ENCODE measurements around the gene SF3A2.

Gene SF3A2

DNA sequence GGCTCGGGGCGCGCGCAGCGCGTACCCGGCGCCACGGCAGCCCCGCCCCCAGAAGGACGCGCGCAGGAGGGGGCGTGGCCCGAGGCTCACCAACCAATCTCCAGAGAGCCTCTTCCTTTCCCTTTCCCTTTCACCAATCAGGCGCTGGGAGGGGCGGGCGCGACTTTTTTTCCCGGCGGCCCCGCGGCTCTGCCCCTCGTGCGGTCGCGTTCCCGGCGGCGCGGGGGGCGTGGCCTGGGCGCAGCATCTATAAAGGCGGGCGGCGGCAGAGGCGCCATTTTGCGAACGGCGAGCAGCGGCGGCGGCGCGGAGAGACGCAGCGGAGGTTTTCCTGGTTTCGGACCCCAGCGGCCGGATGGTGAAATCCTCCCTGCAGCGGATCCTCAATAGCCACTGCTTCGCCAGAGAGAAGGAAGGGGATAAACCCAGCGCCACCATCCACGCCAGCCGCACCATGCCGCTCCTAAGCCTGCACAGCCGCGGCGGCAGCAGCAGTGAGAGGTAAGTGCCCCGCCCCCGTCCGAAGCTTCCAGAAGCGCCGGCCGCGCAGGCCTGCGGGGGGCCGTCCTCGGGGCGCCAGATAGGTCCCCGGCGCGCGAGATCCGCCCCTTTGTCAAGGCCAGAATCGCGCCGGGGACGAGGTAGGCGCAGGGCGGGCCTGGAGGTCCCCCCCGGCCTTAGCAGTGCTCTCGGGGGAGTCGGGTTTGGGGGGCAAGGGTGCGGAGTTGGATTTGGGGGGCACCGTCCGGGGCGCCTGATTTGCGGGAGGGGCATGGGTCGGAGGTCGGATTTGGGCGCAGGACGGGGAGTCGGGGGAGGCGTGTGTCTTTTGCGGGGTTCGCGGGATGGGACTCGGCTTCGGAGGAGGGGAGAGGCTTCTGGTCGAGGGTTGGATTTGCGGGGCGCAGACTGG is 32.9 kb downstream of the SF3A2 start:
- DNase-seq (ENCODE audit: insufficient read length, low spot score) (peak; percentile 98), FAIRE-seq (peak; percentile 94)
- TF ChIP-seq PAX5 (IDR thresholded peaks at IDR 0.05; ENCODE audit: insufficient read depth, low read length, severe bottlenecking) (no peak), TAF1 (IDR thresholded peaks at IDR 0.05; ENCODE audit: low read depth, low read length) (peak; percentile 99), POLR2AphosphoS5 (IDR thresholded peaks at IDR 0.05; ENCODE audit: low read depth, low read length) (peak; percentile 98), POU2F2 (IDR thresholded peaks at IDR 0.05; ENCODE audit: low read depth, low read length) (peak; percentile 66; the same call in 1 of the 2 replicates), SPI1 (IDR thresholded peaks at IDR 0.05; ENCODE audit: low read depth, low read length) (no peak), POLR2A (IDR thresholded peaks at IDR 0.05; ENCODE audit: low read depth, low read length) (peak; percentile 95)

DNA sequence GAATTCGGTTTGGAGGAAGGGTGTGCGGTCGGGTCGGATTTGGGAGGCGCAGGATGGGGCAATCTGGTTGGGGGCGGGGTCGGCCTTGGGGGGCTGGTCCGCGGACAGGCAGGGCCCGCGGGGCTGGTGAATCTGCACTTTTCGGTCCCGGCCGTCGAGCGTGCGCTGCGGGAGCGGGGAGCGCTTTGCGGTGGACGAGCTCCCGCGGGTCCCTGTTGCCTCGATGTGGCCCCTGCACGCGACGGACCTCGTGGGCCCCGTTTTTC is 33.5 kb downstream of the SF3A2 start:
- no peak for DNase-seq (ENCODE audit: insufficient read length, low spot score)
- FAIRE-seq, result no peak
- TF ChIP-seq POLR2A (IDR thresholded peaks at IDR 0.05; ENCODE audit: low read depth, low read length) (no peak), POLR2AphosphoS5 (IDR thresholded peaks at IDR 0.05; ENCODE audit: low read depth, low read length) (no peak), POU2F2 (IDR thresholded peaks at IDR 0.05; ENCODE audit: low read depth, low read length) (no peak), TAF1 (IDR thresholded peaks at IDR 0.05; ENCODE audit: low read depth, low read length) (no peak)

DNA sequence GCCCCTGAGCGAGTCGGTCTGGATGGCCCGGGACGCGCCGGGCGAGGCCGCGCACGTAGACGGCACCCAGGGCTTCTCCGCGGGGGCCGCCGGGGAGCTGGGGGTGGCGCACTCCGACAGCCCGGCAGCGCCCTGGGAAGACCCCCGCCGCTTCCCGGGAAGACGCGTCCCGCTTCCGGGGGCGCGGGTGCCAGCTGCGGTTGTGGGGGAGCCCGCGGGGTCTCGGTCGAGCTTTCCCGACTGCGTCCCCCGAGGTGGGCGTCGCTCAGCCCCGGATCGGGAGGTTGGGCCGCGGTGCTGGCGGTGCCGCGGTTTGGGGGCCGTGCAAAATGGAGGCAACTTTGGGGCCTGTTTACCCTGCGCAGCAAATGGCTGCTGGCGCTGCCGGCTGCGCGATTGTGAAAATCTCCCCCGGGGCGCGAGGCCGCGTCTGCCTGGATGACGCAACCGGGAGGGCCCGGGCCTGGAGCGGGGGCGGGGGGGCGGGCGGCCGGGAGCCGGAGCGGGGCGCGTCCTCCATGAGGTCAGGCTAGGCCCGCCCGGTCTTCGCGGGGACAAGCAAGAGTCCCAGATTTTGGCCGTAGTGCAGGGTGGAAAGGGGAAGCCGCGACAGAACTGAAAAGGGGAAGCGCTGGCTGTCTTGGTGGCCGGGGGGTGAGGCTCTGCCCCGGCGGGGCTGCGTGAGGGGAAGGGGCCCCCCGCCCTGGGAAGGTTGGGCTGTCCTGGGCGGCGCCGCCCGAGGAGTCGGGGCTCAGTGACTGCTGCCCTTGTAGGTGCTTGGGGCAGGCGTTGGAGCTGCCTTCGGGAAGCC is 34.0 kb downstream of the SF3A2 start:
- peak; percentile 40 for FAIRE-seq
- no peak for DNase-seq (ENCODE audit: insufficient read length, low spot score)

GRCh38 chr19:2271234-2272103 is 34.8 kb downstream of the SF3A2 start:
- DNase-seq (ENCODE audit: insufficient read length, low spot score), result no peak
- FAIRE-seq, result peak; percentile 45
- TF ChIP-seq SPI1 (IDR thresholded peaks at IDR 0.05; ENCODE audit: low read depth, low read length) (no peak), POU2F2 (IDR thresholded peaks at IDR 0.05; ENCODE audit: low read depth, low read length) (no peak), PAX5 (IDR thresholded peaks at IDR 0.05; ENCODE audit: insufficient read depth, low read length, severe bottlenecking) (no peak), TAF1 (IDR thresholded peaks at IDR 0.05; ENCODE audit: low read depth, low read length) (no peak), POLR2AphosphoS5 (IDR thresholded peaks at IDR 0.05; ENCODE audit: low read depth, low read length) (no peak), POLR2A (IDR thresholded peaks at IDR 0.05; ENCODE audit: low read depth, low read length) (no peak)

More for the DNA sequence above, 34.0 kb downstream of the SF3A2 start:
- TF ChIP-seq POLR2A (IDR thresholded peaks at IDR 0.05; ENCODE audit: low read depth, low read length) (peak; percentile 67; the same call in 1 of the 2 replicates), TAF1 (IDR thresholded peaks at IDR 0.05; ENCODE audit: low read depth, low read length) (peak; percentile 73), SPI1 (IDR thresholded peaks at IDR 0.05; ENCODE audit: low read depth, low read length) (peak; percentile 93), POU2F2 (IDR thresholded peaks at IDR 0.05; ENCODE audit: low read depth, low read length) (no peak)

DNA sequence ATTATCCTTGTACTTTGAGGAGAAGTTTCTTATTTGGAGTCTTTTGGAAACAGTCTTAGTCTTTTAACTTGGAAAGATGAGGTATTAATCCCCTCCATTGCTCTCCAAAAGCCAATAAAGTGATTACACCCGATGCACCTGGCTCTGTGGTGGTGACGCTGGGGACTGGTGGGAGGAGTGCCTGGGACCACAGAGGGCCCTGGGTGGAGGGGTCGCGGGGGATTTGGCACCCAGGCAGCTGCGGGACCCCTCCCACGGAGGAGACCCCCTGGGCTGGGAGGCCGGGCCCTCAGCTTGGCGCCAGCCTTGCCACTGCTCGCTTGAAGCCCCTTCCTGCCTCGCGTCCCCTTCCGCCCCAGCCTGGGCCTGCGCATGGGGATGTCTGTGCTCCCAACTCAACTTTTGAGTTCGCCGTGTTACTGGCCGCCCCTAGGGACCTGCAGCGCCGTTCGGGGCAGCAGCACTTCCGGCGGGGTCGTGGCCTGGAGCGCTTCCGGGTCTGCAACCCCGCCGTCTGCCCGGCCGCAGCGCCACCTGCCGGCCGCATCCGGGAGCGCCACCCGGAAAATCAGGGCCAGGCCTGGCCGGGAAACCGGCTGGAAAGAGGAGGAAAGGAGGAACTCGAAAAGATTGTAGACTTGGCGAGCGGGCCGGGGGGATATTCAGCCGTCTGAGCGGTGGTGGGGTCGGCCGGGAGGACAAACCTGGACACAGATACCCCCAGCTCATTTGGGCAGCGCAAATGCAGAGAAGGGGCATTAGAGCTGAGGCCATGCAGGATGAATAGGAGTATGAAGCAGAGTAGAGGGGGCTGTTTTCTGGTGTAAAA is 36.9 kb downstream of the SF3A2 start:
- peak; percentile 93 for FAIRE-seq
- TF ChIP-seq POU2F2 (IDR thresholded peaks at IDR 0.05; ENCODE audit: low read depth, low read length) (peak; percentile 65; the same call in 1 of the 2 replicates), POLR2A (IDR thresholded peaks at IDR 0.05; ENCODE audit: low read depth, low read length) (peak; percentile 43; the same call in 1 of the 2 replicates), SPI1 (IDR thresholded peaks at IDR 0.05; ENCODE audit: low read depth, low read length) (no peak), PAX5 (IDR thresholded peaks at IDR 0.05; ENCODE audit: insufficient read depth, low read length, severe bottlenecking) (peak; percentile 72), POLR2AphosphoS5 (IDR thresholded peaks at IDR 0.05; ENCODE audit: low read depth, low read length) (peak; percentile 77), TAF1 (IDR thresholded peaks at IDR 0.05; ENCODE audit: low read depth, low read length) (0 out of 2 replicates have a peak, but pooled peaks have one; percentile 5)
- DNase-seq (ENCODE audit: insufficient read length, low spot score), result peak; percentile 97

DNA sequence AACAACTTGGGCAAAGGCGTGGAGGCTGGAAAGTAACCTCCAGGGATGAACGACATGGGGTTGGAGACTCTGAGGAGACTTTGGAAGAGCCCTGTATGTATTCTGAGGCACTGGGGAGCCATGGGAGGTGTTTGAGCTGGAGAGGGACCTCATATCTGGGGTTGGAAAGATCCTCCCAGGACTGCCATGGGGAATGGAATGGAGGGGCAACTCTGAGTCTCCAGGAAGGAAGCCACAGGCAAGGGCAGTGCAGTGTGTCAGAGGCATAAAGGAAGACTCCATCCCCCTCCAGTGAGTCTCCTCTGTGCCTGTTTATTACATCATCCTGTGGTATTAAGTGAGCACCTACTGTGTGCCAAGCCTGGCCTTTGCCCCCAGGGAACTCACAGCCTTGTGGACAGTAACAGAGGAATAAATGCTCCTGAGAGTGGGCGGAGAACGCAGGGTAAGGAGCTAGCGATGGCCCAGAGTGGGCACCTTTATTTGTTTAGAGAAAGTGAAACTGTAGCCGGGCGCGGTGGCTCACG is 37.6 kb downstream of the SF3A2 start:
- no peak for FAIRE-seq
- no peak for DNase-seq (ENCODE audit: insufficient read length, low spot score)
- TF ChIP-seq TAF1 (IDR thresholded peaks at IDR 0.05; ENCODE audit: low read depth, low read length) (no peak), POLR2AphosphoS5 (IDR thresholded peaks at IDR 0.05; ENCODE audit: low read depth, low read length) (no peak), POLR2A (IDR thresholded peaks at IDR 0.05; ENCODE audit: low read depth, low read length) (peak; percentile 35; the same call in 1 of the 2 replicates)

DNA sequence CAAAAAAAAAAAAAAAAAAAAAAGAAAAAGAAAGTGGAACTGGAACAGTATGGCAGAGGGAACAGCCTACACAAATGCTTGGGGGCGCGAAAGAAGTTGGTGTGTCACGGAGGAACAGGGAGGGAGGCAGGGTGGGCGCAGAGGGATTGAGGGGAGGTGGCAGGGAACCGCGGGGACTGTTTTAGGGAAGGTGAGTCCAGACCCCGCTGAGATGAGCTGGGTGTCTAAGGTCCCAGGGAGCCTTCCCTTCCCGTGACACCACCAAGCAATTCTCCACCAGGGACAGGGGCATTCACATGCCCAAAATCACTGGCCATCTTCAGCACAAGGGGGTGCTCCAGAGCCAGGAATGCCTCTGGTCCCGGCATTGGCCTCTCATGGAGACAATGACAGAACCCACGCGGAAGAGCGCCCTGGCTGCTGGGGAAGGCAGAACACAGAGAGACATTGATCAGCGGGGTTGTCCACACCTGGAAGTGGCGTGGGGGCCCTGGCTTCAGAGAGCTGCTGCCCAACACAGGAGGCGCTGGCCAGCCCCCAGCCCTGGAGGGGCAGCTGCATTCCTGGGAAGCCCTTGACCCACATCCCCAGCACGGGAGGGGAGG is 38.4 kb downstream of the SF3A2 start:
- FAIRE-seq, result peak; percentile 77
- DNase-seq (ENCODE audit: insufficient read length, low spot score), result no peak
- peak; percentile 7; the same call in 1 of the 2 replicates for TF ChIP-seq POU2F2 (IDR thresholded peaks at IDR 0.05; ENCODE audit: low read depth, low read length)
- no peak for TF ChIP-seq TAF1 (IDR thresholded peaks at IDR 0.05; ENCODE audit: low read depth, low read length)
- TF ChIP-seq POLR2A (IDR thresholded peaks at IDR 0.05; ENCODE audit: low read depth, low read length), result peak; percentile 54
- peak; percentile 64 for TF ChIP-seq POLR2AphosphoS5 (IDR thresholded peaks at IDR 0.05; ENCODE audit: low read depth, low read length)
- TF ChIP-seq SPI1 (IDR thresholded peaks at IDR 0.05; ENCODE audit: low read depth, low read length), result no peak

Data from GM12891 (cell line).